ENCODE results near the gene TMEM145. TPM values are rescaled to one million over a fixed set of nuclear protein-coding genes. Genes with fewer than 3 reads are reported as not detected.

The TMEM145 gene
- total and polyA plus RNA-seq, 8 donors = 0.21 to 1.6 (median 0.89) TPM

DNA sequence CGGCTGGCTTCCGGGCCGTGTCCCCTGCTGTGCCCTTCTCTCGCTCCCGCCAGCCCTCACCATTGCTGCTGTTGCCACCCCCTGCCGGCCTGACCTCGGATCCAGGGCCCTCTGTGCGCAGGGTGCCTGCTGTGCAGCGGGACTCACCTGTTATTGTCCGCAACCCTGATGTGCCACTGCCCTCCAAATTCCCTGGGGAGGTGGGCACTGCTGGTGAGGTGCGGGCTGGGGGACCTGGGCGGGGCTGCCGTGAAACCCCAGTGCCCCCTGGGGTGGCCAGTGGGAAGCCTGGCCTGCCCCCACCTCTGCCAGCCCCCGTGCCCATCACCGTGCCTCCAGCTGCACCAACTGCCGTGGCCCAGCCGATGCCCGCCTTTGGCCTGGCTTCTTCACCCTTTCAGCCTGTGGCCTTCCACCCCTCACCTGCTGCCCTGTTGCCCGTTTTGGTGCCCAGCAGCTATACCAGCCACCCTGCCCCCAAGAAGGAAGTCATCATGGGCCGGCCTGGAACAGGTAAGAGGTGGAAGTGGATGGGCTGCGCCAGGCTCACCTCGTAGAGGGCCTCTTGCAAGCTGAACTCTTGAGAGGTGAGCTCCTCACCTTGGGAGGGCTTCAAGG lies 38.9 kb upstream of the TMEM145 start:
- Histone ChIP-seq H3K4me1 (peaks cover 38 to 73% of the 10 kb centered on the region in 2 donors), H3K36me3 (peaks cover 0 to 43% of the 10 kb centered on the region in 2 donors), H3K9me3 (no peaks in the 10 kb centered on the region), H3K27ac (no peak overlapping the region), H3K27me3 (no peaks in the 10 kb centered on the region), H3K4me3 (no peak overlapping the region)
- DNase-seq (peak in 1 of 4 donors; percentile 29), ATAC-seq (no peak)
- TF ChIP-seq, protein P1, sequence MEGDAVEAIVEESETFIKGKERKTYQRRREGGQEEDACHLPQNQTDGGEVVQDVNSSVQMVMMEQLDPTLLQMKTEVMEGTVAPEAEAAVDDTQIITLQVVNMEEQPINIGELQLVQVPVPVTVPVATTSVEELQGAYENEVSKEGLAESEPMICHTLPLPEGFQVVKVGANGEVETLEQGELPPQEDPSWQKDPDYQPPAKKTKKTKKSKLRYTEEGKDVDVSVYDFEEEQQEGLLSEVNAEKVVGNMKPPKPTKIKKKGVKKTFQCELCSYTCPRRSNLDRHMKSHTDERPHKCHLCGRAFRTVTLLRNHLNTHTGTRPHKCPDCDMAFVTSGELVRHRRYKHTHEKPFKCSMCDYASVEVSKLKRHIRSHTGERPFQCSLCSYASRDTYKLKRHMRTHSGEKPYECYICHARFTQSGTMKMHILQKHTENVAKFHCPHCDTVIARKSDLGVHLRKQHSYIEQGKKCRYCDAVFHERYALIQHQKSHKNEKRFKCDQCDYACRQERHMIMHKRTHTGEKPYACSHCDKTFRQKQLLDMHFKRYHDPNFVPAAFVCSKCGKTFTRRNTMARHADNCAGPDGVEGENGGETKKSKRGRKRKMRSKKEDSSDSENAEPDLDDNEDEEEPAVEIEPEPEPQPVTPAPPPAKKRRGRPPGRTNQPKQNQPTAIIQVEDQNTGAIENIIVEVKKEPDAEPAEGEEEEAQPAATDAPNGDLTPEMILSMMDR (IDR thresholded peaks at IDR 0.05) = no peak
- intact Hi-C loops (cut with DNase I) = no loop called here

DNA sequence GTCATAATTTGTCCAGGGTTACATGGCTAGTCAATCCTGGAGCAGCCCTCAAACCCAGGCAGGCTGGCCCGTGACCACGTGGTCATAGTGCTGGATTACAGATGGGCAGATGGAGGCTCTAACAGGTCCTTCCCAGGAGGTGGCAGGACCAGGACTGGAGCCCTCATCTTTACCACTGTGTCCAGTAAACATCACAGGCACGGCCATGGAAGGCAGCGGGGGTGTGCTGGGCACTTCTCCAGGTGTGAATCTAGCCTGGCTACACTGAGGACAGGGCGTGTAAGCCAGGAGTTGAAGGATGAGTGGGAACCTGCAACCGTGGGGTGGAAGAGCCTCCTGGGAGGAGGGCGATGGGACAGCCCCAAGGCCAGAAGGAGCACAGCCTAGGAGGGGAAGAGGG lies 38.0 kb upstream of the TMEM145 start:
- Histone ChIP-seq H3K9me3 (no peaks in the 10 kb centered on the region), H3K27ac (no peak overlapping the region), H3K36me3 (peaks cover 0 to 43% of the 10 kb centered on the region in 2 donors), H3K4me3 (no peak overlapping the region), H3K27me3 (no peaks in the 10 kb centered on the region), H3K4me1 (peaks cover 43 to 74% of the 10 kb centered on the region in 2 donors)
- DNase-seq (no peak), ATAC-seq (no peak)
- intact Hi-C loops (cut with DNase I) = no loop called here
- TF ChIP-seq, protein P1 (IDR thresholded peaks at IDR 0.05) = no peak

DNA sequence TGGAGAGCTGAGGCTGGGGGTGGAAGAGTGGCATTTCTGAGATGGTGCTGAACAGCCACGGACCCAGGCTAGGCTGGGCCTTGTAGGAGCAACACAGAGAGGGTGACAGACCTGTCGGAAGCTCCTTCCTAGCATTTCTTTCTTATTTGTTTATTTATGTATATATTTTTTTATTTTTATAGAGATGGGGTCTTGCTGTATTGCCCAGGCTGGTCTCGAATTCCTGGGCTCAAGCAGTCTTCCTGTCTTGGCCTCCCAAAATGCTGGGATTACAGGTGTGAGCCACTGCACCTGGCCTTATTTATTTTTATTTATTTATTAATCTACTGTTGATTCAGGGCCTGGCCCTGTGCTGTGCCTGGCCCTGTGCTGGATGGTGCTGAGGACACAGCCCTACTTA lies 37.6 kb upstream of the TMEM145 start:
- Histone ChIP-seq H3K4me3 (no peak overlapping the region), H3K36me3 (peaks cover 0 to 43% of the 10 kb centered on the region in 2 donors), H3K27me3 (no peaks in the 10 kb centered on the region), H3K9me3 (no peaks in the 10 kb centered on the region), H3K4me1 (peaks cover 43 to 70% of the 10 kb centered on the region in 2 donors), H3K27ac (no peak overlapping the region)
- DNase-seq (no peak), ATAC-seq (no peak)
- intact Hi-C loops (cut with DNase I) = no loop called here
- TF ChIP-seq, protein P1 (IDR thresholded peaks at IDR 0.05) = no peak

DNA sequence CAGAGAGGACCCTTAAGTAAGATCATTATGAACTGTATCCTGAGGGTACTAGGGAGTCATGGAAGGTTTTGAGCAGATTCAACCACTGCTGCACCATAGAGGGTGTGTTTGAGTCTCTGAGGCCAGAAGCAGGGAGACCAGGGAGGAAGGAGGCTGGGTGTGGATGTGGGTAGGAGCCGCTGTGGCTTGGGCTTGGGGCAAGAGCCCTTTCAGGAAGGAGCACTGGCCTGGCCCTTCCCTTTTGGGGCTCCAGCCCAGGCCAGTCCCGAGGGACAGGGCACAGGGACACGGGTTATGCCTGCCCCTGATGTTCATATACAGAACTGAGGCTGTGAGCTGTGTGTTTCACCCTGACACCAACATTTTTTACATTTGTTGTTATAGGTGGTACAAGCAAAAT lies 36.8 kb upstream of the TMEM145 start:
- Histone ChIP-seq H3K9me3 (no peaks in the 10 kb centered on the region), H3K27ac (peak overlapping the region; percentile 23 to 26), H3K4me1 (peaks cover 40 to 70% of the 10 kb centered on the region in 2 donors), H3K27me3 (no peaks in the 10 kb centered on the region), H3K4me3 (no peak overlapping the region), H3K36me3 (peaks cover 0 to 43% of the 10 kb centered on the region in 2 donors)
- ATAC-seq (no peak), DNase-seq (no peak)
- TF ChIP-seq, protein P1 (IDR thresholded peaks at IDR 0.05) = no peak
- intact Hi-C loops (cut with DNase I) = no loop called here

DNA sequence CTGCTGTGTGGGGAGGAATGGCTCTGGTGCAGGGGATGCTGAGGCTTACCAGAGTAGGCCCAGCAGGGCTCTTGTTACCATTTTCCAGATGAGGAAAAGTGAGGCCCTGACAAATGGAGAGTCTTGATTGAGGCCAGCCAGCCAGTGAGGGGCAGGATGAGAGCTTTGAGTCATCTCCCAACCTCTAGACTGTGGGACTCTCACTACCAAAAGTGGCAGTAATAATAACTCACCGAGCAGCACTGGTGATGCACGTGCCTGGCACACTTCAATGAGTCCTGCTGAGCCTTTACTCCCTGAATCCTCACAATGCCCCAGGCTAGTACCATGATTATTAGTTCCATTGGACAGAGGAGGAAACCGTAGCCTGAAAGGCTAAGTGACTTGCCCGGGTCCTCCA lies 36.3 kb upstream of the TMEM145 start:
- Histone ChIP-seq H3K27me3 (no peaks in the 10 kb centered on the region), H3K4me3 (no peak overlapping the region), H3K36me3 (peaks cover 0 to 40% of the 10 kb centered on the region in 2 donors), H3K4me1 (peaks cover 45 to 70% of the 10 kb centered on the region in 2 donors), H3K27ac (peak overlapping the region in 1 of 2 donors; percentile 89), H3K9me3 (no peaks in the 10 kb centered on the region)
- intact Hi-C loops (cut with DNase I) = no loop called here
- DNase-seq = no peak
- TF ChIP-seq, protein P1 (IDR thresholded peaks at IDR 0.05) = no peak
- ATAC-seq = no peak
